NB4 (cell line): ENCODE measurements around the gene SLC30A5.

ENCODE experiments used
- DNase-seq: peaks from one replicate; pipeline ENCODE4 v3.0.0; 2010; ENCODE audit warnings: low read depth
- H3K4me3 ChIP-seq: one replicate; pipeline ENCODE4 v1.5.1; 2011; ENCODE audit warnings: mild to moderate bottlenecking, low read depth, low read length, moderate library complexity
- MAX ChIP-seq: IDR thresholded peaks from 2 replicates; pipeline ENCODE4 v1.6.1; 2011; ENCODE audit warnings: low read depth, low read length
- MYC ChIP-seq: IDR thresholded peaks from 2 replicates; pipeline ENCODE4 v1.6.1; 2011; ENCODE audit warnings: low read depth, low read length
- POLR2A ChIP-seq: IDR thresholded peaks from 2 replicates; pipeline ENCODE4 v1.6.1; 2011; ENCODE audit warnings: mild to moderate bottlenecking; ENCODE audit not compliant: insufficient read length; ENCODE audit errors: extremely low read depth
- TF ChIP-seq, protein P1 (sequence below): IDR thresholded peaks from one replicate; pipeline ENCODE4 v1.5.1; 2012; ENCODE audit warnings: low read depth, low read length

SLC30A5 gene

DNA sequence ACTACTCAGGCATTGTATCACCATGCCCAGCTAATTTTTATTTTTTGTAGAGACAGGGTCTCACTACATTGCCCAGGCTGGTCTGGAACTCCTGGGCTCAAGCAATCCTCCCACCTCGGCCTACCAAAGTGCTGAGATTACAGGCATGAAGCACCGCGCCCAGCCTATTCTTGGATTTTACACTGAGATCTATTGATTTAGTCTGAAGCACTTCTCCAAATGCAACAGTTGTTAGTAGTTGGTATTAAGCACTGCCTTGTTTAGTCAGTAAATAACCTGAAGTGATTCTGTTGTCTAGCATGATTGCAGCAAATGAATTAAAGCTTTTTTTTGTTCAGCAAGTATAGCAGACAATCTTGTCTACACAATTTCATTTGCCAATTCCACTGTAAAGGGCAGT lies 64.2 kb downstream of the SLC30A5 start:
- TF ChIP-seq, protein P1, sequence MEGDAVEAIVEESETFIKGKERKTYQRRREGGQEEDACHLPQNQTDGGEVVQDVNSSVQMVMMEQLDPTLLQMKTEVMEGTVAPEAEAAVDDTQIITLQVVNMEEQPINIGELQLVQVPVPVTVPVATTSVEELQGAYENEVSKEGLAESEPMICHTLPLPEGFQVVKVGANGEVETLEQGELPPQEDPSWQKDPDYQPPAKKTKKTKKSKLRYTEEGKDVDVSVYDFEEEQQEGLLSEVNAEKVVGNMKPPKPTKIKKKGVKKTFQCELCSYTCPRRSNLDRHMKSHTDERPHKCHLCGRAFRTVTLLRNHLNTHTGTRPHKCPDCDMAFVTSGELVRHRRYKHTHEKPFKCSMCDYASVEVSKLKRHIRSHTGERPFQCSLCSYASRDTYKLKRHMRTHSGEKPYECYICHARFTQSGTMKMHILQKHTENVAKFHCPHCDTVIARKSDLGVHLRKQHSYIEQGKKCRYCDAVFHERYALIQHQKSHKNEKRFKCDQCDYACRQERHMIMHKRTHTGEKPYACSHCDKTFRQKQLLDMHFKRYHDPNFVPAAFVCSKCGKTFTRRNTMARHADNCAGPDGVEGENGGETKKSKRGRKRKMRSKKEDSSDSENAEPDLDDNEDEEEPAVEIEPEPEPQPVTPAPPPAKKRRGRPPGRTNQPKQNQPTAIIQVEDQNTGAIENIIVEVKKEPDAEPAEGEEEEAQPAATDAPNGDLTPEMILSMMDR, result no peak
- TF ChIP-seq MYC, result no peak
- no peak for TF ChIP-seq POLR2A
- TF ChIP-seq MAX, result no peak
- H3K4me3 ChIP-seq, result no peak overlapping the region
- DNase-seq, result no peak

GRCh38 chr5:69160651-69161050 lies 66.8 kb downstream of the SLC30A5 start:
- no peak overlapping the region for H3K4me3 ChIP-seq
- DNase-seq, result no peak
- TF ChIP-seq MYC (no peak), POLR2A (no peak), MAX (no peak)
- TF ChIP-seq, protein P1, result no peak

DNA sequence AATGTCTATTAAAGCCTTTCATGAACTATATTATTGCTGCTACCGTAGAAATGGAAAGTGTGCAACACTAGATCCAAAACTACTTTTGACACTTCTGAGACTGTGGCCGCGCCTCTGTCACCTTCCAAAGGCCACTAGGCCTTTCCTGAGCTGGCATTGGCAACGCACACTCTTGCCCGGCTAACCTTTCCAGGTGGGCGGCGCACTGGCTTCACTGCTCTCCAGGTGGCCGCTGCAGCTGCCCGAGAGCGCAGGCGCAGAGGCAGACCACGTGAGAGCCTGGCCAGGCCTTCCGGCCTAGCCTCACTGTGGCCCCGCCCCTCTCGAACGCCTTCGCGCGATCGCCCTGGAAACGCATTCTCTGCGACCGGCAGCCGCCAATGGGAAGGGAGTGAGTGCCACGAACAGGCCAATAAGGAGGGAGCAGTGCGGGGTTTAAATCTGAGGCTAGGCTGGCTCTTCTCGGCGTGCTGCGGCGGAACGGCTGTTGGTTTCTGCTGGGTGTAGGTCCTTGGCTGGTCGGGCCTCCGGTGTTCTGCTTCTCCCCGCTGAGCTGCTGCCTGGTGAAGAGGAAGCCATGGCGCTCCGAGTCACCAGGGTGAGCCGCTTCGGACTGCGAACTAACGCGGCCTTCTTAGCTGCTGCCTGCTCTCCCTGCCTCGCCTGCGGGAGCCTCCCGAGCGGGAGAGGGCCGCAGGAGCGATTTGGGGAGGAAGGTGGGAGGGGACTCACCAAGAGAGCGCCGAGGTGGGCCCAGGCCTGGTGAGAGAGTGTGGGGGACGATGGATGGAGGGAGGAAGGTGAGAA lies 73.1 kb downstream of the SLC30A5 start, which contains the start of gene CCNB1:
Gene CCNB1 (plus strand): TSS at position 465 of the 807 bp plus-strand sequence. CDS start 113 bp downstream, at position 578.
- peak within 1 kb of the TSS; percentile 96 for H3K4me3 ChIP-seq
- TF ChIP-seq MAX, result peak; percentile 96
- peak; percentile 94 for TF ChIP-seq MYC
- peak; percentile 78 for TF ChIP-seq POLR2A
- TF ChIP-seq, protein P1, result no peak
- DNase-seq, result peak; percentile 98

- H3K4me3 ChIP-seq, result peak overlapping the region; percentile 96
- TF ChIP-seq, protein P1, result no peak
- no peak for TF ChIP-seq POLR2A
- TF ChIP-seq MAX, result no peak
- no peak for TF ChIP-seq MYC
- DNase-seq, result peak; percentile 26
Observed at GRCh38 chr5:69167493-69167855, 73.7 kb downstream of the SLC30A5 start.

- no peak for DNase-seq
- TF ChIP-seq, protein P1, result no peak
- TF ChIP-seq MAX (no peak), MYC (no peak), POLR2A (no peak)
- peak overlapping the region; percentile 96 for H3K4me3 ChIP-seq
Observed at GRCh38 chr5:69167929-69168328, 74.1 kb downstream of the SLC30A5 start.
